ENCODE measurements around the gene MTUS2. TPM values are rescaled to one million over a fixed set of nuclear protein-coding genes. Genes with fewer than 3 reads are reported as not detected.

The MTUS2 gene
- total RNA-seq, 1 donor from 2014 or later, result 6.8 TPM

DNA sequence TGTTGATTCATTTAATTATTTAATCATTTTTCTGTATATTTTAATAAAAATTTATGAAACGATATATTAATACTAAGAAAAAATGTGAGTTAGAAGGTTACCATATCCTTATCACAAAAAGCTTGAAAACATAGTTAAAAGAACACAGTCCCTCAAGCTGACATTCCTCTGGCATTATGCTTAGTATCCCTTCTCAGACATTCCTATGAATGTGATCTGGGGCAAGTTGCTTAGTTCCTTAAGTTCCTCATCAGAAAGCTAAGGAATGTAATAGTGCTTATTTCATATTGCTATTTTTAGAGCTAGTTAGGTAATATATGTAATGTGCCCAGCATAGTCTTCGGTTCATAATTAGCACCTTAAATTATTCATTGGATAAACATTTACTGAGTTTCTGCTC is 122.8 kb downstream of the MTUS2 start:
- Mint-ChIP-seq H3K9me3 (ENCODE audit: unreplicated experiment) (peaks cover 2% of the 10 kb centered on the region), H3K27me3 (ENCODE audit: unreplicated experiment) (peaks cover 4% of the 10 kb centered on the region), H3K4me1 (ENCODE audit: low read depth, unreplicated experiment) (no peaks in the 10 kb centered on the region), H3K36me3 (ENCODE audit: unreplicated experiment) (no peaks in the 10 kb centered on the region), H3K4me3 (ENCODE audit: unreplicated experiment) (no peak overlapping the region), H3K27ac (ENCODE audit: unreplicated experiment) (no peak overlapping the region)
- TF ChIP-seq, protein P1, sequence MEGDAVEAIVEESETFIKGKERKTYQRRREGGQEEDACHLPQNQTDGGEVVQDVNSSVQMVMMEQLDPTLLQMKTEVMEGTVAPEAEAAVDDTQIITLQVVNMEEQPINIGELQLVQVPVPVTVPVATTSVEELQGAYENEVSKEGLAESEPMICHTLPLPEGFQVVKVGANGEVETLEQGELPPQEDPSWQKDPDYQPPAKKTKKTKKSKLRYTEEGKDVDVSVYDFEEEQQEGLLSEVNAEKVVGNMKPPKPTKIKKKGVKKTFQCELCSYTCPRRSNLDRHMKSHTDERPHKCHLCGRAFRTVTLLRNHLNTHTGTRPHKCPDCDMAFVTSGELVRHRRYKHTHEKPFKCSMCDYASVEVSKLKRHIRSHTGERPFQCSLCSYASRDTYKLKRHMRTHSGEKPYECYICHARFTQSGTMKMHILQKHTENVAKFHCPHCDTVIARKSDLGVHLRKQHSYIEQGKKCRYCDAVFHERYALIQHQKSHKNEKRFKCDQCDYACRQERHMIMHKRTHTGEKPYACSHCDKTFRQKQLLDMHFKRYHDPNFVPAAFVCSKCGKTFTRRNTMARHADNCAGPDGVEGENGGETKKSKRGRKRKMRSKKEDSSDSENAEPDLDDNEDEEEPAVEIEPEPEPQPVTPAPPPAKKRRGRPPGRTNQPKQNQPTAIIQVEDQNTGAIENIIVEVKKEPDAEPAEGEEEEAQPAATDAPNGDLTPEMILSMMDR (IDR thresholded peaks at IDR 0.05; ENCODE audit: partially characterized antibody, unreplicated experiment), result no peak
- no peak for DNase-seq

DNA sequence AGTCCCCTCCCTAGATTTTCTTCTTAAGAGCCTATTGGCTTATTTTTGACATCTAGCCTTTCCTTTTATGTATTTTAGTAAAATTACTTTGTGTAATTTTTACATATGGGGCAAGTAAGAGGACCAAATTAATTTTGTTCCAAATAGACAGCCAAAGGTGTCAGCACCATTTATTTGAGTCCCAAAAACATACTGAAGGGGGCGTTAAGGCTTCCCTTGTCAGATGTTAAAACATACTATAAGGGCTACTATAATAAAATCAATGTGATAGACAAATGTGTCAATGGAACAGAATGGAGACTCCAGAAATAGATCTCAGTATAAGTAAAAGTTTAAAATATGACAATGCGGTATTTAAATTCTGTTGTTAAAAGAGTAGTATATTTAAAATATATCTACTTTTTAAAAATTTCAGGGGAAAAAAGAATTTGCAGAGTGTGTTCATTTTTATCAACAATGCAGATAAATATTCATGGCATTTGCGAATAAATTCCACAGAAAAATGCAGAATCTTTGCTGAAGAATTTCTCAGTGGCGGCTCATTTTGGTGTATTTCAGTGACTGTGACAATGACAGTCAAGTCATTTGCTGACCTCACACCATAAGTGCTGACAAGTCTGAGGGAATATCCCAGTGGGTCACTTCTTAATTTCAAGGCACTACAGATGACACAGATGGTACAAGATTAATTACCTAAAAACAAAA is 133.7 kb downstream of the MTUS2 start:
- DNase-seq, result no peak
- no peaks in the 10 kb centered on the region for H3K9me3 Mint-ChIP-seq (ENCODE audit: unreplicated experiment)
- H3K4me1 Mint-ChIP-seq (ENCODE audit: low read depth, unreplicated experiment), result peaks cover 18% of the 10 kb centered on the region
- no peak overlapping the region for H3K4me3 Mint-ChIP-seq (ENCODE audit: unreplicated experiment)
- TF ChIP-seq, protein P1 (IDR thresholded peaks at IDR 0.05; ENCODE audit: partially characterized antibody, unreplicated experiment), result peak; percentile 30
- H3K36me3 Mint-ChIP-seq (ENCODE audit: unreplicated experiment), result no peaks in the 10 kb centered on the region
- peaks cover 3% of the 10 kb centered on the region for H3K27me3 Mint-ChIP-seq (ENCODE audit: unreplicated experiment)
- peak overlapping the region; percentile 35 for H3K27ac Mint-ChIP-seq (ENCODE audit: unreplicated experiment)

DNA sequence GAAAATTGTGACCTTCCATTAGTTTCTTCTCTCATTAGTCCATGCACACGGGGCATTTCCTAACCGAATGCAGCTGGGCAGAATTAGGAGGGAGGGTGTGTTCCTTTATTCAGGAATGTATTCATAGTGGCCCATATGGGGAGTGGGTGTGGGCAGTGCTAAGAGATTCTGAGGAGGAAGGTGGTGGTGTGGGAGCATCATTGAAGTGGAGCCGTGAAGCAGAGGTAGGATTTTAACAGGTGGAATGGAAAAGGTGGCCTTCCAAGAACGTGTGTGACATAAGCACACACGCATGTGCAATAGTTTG is 134.2 kb downstream of the MTUS2 start:
- Mint-ChIP-seq H3K27me3 (ENCODE audit: unreplicated experiment) (peaks cover 3% of the 10 kb centered on the region), H3K4me1 (ENCODE audit: low read depth, unreplicated experiment) (peaks cover 17% of the 10 kb centered on the region), H3K36me3 (ENCODE audit: unreplicated experiment) (no peaks in the 10 kb centered on the region), H3K9me3 (ENCODE audit: unreplicated experiment) (no peaks in the 10 kb centered on the region), H3K4me3 (ENCODE audit: unreplicated experiment) (peak overlapping the region; percentile 76), H3K27ac (ENCODE audit: unreplicated experiment) (peak overlapping the region; percentile 35)
- DNase-seq, result no peak
- TF ChIP-seq, protein P1 (IDR thresholded peaks at IDR 0.05; ENCODE audit: partially characterized antibody, unreplicated experiment), result no peak

DNA sequence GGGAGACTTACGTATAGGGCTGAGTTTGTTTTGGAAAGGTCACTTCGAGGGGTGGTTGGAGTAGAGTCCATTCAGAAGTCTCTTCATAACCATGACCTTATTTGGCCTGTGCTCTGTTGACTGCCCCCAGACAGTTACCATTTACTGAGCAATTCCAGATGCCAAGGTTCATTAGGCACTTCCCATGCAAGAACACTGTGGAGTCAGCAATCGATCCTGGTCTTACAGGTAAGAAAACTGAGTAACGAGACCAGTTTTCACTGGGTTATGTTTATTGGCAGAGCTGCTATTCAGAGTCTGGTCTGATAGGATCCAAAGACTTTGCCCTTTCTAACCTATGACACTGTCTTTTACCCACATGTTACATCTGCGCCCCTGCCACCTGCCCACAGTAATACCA is 134.7 kb downstream of the MTUS2 start:
- Mint-ChIP-seq H3K4me1 (ENCODE audit: low read depth, unreplicated experiment) (peaks cover 17% of the 10 kb centered on the region), H3K36me3 (ENCODE audit: unreplicated experiment) (no peaks in the 10 kb centered on the region), H3K4me3 (ENCODE audit: unreplicated experiment) (no peak overlapping the region), H3K27me3 (ENCODE audit: unreplicated experiment) (peaks cover 3% of the 10 kb centered on the region), H3K9me3 (ENCODE audit: unreplicated experiment) (no peaks in the 10 kb centered on the region), H3K27ac (ENCODE audit: unreplicated experiment) (no peak overlapping the region)
- TF ChIP-seq, protein P1 (IDR thresholded peaks at IDR 0.05; ENCODE audit: partially characterized antibody, unreplicated experiment), result no peak
- DNase-seq, result no peak

DNA sequence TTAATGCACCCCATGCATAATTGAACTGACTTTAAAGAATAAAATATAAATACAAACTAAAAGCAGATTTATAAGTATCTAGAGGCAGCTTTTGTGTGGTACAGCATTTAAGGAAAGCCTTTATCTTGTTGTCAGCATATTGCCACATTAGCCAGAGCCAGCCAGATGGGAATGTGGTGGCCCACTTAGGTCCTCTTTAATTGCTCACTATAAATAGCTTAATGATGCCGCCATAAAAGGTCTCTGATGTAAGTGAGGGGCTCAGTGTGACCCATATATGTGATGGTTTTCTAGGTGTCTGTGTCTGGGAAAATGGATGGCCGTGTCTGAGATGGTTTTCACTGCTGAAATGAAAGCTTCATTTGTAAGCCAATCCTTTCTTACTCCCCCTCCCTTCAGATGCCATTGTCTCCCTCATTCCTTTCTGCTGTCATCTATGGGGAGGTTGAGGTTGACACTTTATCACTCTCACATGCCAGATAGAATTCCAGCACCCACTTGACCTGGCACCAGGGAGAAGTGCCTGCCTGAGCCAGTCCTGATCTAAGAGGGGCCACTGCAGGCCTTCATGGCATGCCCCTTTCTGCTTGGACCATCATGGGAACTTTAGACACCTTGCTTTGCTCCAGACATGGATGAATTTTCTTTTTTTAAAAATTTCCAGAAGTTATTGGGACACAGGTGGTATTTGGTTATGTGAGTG is 135.3 kb downstream of the MTUS2 start:
- TF ChIP-seq, protein P1 (IDR thresholded peaks at IDR 0.05; ENCODE audit: partially characterized antibody, unreplicated experiment), result no peak
- no peak for DNase-seq
- H3K27ac Mint-ChIP-seq (ENCODE audit: unreplicated experiment), result no peak overlapping the region
- no peak overlapping the region for H3K4me3 Mint-ChIP-seq (ENCODE audit: unreplicated experiment)
- H3K27me3 Mint-ChIP-seq (ENCODE audit: unreplicated experiment), result peaks cover 3% of the 10 kb centered on the region
- H3K36me3 Mint-ChIP-seq (ENCODE audit: unreplicated experiment), result no peaks in the 10 kb centered on the region
- peaks cover 17% of the 10 kb centered on the region for H3K4me1 Mint-ChIP-seq (ENCODE audit: low read depth, unreplicated experiment)
- no peaks in the 10 kb centered on the region for H3K9me3 Mint-ChIP-seq (ENCODE audit: unreplicated experiment)

All from glutamatergic neuron (in vitro differentiated cells).